Lower leg skin (tissue), 4 donors: ENCODE results near the gene RRAD. TPM values are rescaled to one million over a fixed set of nuclear protein-coding genes. Genes with fewer than 3 reads are reported as not detected.
A peak's percentile ranks its signal among the peaks of the same experiment; 100 is the strongest.
"Not testable (repeated sequence)": the region's sequence is repeated elsewhere in the genome, so short reads cannot be mapped to it uniquely, and the experiment has no call there.

Experiments used
- DNase-seq, 2 donors: peaks; one replicate each; pipeline ENCODE4 v3.0.0-alpha.2; 2019; ENCODE audit warnings: low spot score in 2 of 2
- H3K4me3 ChIP-seq: fragments of 200-600 bp; sonication (generic); 2 replicates; pipeline ENCODE4 v1.5.1; 2017; ENCODE audit warnings: mild to moderate bottlenecking, low read depth; ENCODE audit not compliant: poor library complexity, severe bottlenecking
- POLR2A ChIP-seq, 2 donors: fragments of 450-650 bp; IDR thresholded peaks; one replicate each; pipeline ENCODE4 v1.6.1; 2016 to 2017; ENCODE audit warnings: antibody characterized with exemption in 2 of 2, mild to moderate bottlenecking in 1 of 2, moderate library complexity in 1 of 2
- WGBS, 2 donors: methylation state at CpG; one replicate each; pipeline ENCODE4 v1.1.5; 2018; 5-methylcytosine and 5-hydroxymethylcytosine counted together
- intact Hi-C: fragments of 100-400 bp; cut with DNase I; formaldehyde crosslinking; loops from one replicate; pipeline ENCODE4 v1.15.0; 2023; ENCODE audit warnings: low total_unique reads
- total RNA-seq, 4 donors: library from RNA; depleted of rRNA; stranded (reverse); fragments of >200 nt; gene quantifications; one replicate each; pipeline ENCODE4 v1.1.0, GENCODE V29; 2016
- TF ChIP-seq, protein P1 (sequence below), 3 donors: fragments of 450-650 bp; IDR thresholded peaks; one replicate each; pipeline ENCODE4 v1.5.1; 2016; ENCODE audit warnings: antibody characterized with exemption in 3 of 3, mild to moderate bottlenecking in 3 of 3, moderate library complexity in 2 of 3

The RRAD gene
- total RNA-seq, 4 donors from 2014 or later = 5.9 to 34.3 (median 17.4) TPM

DNA sequence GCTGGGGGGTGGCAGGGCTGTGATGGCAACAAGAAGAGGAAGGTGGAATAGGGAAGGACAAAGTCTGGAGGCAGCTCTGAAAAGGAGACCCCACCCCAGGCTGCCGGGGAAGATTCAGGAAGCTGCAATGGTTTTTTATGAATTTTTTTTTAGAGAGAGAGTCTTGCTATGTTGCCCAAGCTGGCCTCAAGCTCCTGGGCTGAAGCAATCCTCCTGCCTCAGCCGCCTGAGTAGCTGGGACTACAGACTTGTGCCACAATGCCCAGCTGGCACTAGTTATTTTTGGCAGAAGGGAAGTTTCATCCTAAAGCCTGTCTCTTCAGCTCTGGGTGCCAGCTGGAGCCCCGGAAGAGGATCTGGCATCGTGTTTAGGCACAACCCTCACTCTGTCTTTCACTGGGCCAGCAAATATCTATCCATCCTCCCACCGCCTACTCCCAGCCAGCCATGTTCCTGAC is 34.4 kb upstream of the RRAD start:
- TF ChIP-seq POLR2A (IDR thresholded peaks at IDR 0.05) = no peak
- TF ChIP-seq, protein P1, sequence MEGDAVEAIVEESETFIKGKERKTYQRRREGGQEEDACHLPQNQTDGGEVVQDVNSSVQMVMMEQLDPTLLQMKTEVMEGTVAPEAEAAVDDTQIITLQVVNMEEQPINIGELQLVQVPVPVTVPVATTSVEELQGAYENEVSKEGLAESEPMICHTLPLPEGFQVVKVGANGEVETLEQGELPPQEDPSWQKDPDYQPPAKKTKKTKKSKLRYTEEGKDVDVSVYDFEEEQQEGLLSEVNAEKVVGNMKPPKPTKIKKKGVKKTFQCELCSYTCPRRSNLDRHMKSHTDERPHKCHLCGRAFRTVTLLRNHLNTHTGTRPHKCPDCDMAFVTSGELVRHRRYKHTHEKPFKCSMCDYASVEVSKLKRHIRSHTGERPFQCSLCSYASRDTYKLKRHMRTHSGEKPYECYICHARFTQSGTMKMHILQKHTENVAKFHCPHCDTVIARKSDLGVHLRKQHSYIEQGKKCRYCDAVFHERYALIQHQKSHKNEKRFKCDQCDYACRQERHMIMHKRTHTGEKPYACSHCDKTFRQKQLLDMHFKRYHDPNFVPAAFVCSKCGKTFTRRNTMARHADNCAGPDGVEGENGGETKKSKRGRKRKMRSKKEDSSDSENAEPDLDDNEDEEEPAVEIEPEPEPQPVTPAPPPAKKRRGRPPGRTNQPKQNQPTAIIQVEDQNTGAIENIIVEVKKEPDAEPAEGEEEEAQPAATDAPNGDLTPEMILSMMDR (IDR thresholded peaks at IDR 0.05) = no peak
- no peak for DNase-seq
- intact Hi-C loops = no loop called here
- WGBS, 2 donors = 33% methylated on average over 5 of the region's 5 CpGs
- no peak overlapping the region for H3K4me3 ChIP-seq

DNA sequence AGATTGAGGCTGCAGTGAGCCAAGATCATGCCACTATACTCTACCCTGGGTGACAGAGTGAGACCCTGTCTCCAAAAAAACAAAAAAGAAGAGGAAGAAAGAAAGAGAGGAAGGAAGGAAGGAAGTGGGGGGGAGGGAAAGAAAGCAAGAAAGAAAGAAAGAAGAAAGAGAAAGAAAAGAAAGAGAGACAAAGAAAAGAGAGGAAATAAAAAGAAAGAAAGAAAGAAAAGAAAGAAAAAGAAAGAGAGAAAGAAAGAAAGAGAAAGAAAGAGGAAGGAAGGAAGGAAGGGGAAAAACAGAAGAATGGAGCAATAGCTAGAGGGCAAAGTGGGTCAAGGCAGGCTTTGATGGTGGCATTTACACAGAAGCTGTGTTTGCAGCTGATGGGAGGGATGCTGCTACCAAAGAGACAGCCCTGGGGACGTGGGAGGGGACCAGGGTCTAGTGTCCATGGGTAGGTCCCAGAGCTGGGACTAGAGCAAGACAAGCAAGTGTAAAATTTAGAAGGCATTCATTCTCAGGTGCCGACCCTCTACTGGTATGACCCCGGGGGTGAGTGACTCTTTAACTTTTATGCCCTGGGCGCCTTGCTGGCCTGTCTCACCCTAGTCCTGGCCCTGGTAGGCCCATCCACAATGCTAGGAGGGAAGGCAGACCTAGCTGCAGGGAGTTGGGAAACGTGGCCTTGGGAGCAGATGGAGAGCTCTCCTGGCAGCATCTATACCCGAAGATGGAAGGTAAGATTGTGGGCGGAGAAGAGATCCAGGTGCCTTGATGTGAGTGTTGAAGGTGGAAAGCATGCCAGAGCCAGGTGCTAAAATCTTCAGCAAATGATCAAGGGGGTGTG is 33.7 kb upstream of the RRAD start:
- 62% methylated on average over 7 of the region's 7 CpGs for WGBS, 2 donors
- no peak overlapping the region for H3K4me3 ChIP-seq
- no peak for DNase-seq
- intact Hi-C loops = no loop called here
- TF ChIP-seq POLR2A (IDR thresholded peaks at IDR 0.05) = no peak
- TF ChIP-seq, protein P1 (IDR thresholded peaks at IDR 0.05) = no peak

DNA sequence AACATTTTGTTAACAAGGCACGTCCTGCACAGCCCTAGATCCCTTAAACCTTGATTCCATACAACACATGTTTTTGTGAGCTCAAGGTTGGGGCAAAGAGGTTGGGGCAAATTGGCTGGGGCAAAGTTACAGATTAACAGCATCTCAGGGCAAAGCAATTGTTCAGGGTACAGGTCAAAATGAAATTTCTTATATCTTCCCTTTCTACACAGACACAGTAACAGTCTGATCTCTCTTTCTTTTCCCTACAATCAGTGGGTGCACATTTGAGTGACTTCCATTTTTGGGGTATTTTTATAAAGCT is 30.8 kb upstream of the RRAD start:
- 78 to 88% methylated on average over 1 of the region's 1 CpG for WGBS, 2 donors
- intact Hi-C loops, H3K4me3 ChIP-seq, DNase-seq: not testable (repeated sequence)

DNA sequence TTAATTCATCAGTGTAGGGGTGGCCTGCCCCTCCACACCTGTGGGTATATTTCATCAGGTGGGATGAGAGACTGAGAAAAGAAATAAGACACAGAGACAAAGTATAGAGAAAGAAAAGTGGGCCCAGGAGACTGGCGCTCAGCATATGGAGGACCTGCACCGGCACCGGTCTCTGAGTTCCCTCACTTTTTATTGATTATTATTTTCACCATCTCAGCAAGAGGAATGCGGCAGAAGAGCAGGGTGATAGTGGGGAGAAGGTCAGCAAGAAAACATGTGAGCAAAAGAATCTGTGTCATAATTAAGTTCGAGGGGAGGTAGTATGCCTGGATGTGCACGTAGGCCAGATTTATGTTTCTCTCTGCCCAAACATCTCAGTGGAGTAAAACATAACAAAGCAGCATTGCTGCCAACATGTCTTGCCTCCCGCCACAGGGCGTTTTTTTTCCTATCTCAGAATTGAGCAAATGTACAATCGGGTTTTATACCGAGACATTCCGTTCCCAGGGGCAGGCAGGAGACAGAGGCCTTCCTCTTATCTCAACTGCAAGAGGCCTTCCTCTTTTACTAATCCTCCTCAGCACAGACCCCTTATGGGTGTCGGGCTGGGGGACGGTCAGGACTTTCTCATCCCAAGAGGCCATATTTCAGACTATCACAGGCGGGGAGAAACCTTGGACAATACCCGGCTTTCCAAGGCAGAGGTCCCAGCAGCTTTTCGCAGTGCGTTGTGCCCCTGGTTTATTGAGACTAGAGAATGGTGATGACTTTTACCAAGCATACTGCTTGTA is 30.2 kb upstream of the RRAD start:
- intact Hi-C loops, DNase-seq, H3K4me3 ChIP-seq: not testable (repeated sequence)
- 78 to 81% methylated on average over 17 of the region's 17 CpGs for WGBS, 2 donors

DNA sequence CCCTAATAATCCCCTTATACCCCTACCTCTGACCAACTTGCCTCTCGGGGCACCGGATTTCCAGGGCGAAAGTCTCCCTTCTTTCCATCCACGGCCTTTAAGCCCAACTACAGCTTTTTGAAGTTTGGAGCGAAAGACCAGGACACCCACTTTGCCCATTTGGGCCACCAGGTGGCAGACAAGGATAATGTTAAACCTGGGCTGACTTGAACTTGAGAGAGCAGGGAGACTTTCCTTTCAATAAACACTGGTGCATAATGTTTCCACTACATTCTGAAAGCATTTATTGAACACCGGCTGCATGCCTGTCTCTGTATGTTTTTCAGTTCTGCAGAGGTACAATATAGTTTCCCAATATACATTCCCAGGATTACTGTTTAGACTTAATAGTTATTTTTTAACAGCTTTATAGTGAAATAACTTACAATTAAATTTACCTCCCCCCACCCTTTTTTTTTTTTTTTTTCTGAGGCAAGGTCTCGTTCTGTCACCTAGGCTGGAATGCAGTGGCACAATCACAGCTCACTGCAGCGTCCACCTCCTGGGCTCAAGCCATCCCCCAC is 28.8 kb upstream of the RRAD start:
- intact Hi-C loops = no loop called here
- DNase-seq = peak; percentile 76 to 94
- H3K4me3 ChIP-seq = no peak overlapping the region
- WGBS, 2 donors = 17 to 18% methylated on average over 8 of the region's 8 CpGs
- TF ChIP-seq POLR2A (IDR thresholded peaks at IDR 0.05) = no peak
- TF ChIP-seq, protein P1 (IDR thresholded peaks at IDR 0.05) = no peak

DNA sequence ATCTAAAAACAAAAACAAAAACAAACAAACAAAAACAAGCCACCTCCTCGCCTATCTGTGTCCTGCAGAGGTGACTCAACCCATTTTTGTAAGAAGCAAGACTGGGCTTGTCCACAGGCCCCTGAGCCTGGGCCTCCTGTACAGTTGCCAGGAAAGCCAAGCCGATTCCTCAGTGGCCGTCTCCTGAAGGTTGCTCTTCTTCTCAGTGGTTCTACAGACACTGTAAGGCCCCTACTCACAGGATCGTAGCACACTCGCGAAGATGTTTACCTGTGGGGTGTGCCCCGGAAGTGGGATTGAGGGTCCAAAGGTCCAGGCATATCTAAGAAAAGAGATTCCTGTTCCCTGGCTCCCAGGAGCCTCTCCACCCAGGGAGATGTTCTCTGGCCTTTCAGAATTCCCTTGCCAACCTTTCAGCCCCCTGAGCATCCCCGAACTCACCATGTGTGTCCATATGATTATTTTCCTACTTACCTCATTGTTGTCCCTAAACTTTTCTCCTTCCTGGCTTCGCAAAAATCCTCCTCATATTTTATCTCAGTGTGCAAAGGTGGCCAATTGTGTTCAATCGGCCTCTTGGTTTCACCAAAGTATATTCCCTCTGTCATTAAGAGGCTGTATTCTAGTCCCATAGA is 28.2 kb upstream of the RRAD start:
- DNase-seq = no peak
- H3K4me3 ChIP-seq = no peak overlapping the region
- TF ChIP-seq, protein P1 (IDR thresholded peaks at IDR 0.05) = no peak
- TF ChIP-seq POLR2A (IDR thresholded peaks at IDR 0.05) = no peak
- 74 to 82% methylated on average over 10 of the region's 10 CpGs for WGBS, 2 donors
- intact Hi-C loops = no loop called here
